ENCODE results near the gene ATL2.

ATL2 gene

DNA sequence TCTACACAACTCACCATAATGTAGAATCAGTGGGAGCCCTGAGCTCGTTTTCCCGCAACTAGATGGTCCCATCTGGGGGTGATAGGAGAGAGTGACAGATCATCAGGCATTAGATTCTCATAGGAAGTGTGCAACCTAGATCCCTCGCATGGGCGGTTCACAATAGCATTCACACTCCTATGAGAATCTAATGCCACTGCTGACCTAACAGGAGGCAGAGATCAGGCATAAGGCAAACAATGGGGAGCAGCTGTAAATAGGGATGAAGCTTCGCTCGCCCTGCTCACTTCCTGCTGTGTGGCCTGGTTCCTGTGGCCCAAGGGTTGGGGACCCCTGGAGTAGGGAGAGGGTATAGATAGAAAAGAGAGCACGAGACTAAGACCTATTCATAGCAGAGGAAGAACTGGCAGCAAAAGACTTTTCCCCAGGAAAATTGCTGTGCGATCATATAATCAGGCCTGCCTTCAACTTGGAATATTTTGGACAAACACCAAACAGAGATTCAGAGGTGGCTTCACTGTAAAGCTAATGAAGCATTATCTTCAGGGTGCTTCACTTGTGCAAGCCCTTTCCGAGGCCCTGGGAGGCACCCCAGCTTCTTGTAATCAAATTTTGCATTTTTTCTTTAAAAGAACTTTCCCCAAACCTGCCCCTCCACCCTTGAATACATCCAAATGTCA, 29.0 kb upstream of the ATL2 start:
- no peak for FAIRE-seq
- DNase-seq (ENCODE audit: insufficient read length, low spot score), result no peak
- TF ChIP-seq, protein P1, sequence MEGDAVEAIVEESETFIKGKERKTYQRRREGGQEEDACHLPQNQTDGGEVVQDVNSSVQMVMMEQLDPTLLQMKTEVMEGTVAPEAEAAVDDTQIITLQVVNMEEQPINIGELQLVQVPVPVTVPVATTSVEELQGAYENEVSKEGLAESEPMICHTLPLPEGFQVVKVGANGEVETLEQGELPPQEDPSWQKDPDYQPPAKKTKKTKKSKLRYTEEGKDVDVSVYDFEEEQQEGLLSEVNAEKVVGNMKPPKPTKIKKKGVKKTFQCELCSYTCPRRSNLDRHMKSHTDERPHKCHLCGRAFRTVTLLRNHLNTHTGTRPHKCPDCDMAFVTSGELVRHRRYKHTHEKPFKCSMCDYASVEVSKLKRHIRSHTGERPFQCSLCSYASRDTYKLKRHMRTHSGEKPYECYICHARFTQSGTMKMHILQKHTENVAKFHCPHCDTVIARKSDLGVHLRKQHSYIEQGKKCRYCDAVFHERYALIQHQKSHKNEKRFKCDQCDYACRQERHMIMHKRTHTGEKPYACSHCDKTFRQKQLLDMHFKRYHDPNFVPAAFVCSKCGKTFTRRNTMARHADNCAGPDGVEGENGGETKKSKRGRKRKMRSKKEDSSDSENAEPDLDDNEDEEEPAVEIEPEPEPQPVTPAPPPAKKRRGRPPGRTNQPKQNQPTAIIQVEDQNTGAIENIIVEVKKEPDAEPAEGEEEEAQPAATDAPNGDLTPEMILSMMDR (IDR thresholded peaks at IDR 0.05; ENCODE audit: insufficient read depth, missing control alignments), result no peak

DNA sequence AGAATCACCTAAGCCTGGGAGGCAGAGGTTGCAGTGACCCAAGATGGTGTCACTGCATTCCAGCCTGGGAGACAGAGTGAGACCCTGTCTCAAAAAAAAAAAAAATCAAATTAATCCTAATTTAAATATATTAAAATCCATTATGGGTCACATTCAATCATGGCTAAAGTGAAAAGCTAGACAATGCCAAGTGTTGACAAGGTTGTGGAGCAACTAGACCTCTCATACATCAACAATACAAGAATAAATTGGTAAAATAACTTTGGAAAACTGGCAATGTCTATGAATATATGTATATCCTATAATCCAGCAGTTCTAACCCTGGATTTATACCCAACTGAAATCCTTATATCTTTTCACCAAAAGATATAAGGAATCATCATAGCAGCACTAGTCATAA, 23.4 kb upstream of the ATL2 start:
- DNase-seq (ENCODE audit: insufficient read length, low spot score) (no peak), FAIRE-seq (no peak)
- TF ChIP-seq, protein P1 (IDR thresholded peaks at IDR 0.05; ENCODE audit: insufficient read depth, missing control alignments), result no peak

DNA sequence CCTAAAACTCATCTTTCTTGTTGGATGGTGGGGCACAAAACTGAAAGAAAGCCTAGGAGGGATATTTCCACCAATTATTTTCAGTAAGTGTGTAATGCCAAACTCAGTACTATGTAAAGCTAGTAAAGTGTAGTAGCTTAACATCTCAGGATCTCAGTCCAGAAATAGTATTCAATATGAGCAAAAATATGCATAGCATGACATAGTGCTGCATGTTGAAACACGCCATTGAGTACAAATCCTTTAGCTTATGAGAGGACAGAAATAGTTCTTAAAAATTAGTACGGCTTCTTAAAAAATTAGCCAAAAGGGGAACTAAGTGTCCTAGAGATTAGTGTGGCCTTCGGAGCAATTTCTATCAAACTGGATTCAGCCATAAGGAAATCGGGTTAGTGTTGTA, 21.7 kb upstream of the ATL2 start:
- TF ChIP-seq, protein P1 (IDR thresholded peaks at IDR 0.05; ENCODE audit: insufficient read depth, missing control alignments), result no peak
- DNase-seq (ENCODE audit: insufficient read length, low spot score) (no peak), FAIRE-seq (no peak)

DNA sequence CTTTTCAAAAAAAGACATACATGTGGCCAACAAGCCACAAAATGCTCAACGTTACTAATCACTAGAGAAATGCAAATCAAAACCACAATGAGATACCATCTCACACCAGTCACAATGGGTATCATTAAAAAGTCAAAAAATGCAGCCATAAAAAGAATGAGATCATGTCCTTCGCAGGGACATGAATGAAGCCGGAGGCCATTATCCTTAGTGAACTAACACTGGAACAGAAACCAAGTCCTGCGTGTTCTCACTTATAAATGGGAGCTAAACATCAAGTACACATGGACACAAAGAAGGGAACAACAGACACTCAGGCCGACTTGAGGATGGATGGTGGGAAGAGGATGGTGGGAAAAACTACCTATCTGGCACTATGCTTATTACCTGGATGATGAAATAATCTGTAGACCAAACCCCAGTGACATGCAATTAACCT, 17.8 kb upstream of the ATL2 start:
- no peak for FAIRE-seq
- TF ChIP-seq, protein P1 (IDR thresholded peaks at IDR 0.05; ENCODE audit: insufficient read depth, missing control alignments), result no peak
- no peak for DNase-seq (ENCODE audit: insufficient read length, low spot score)

DNA sequence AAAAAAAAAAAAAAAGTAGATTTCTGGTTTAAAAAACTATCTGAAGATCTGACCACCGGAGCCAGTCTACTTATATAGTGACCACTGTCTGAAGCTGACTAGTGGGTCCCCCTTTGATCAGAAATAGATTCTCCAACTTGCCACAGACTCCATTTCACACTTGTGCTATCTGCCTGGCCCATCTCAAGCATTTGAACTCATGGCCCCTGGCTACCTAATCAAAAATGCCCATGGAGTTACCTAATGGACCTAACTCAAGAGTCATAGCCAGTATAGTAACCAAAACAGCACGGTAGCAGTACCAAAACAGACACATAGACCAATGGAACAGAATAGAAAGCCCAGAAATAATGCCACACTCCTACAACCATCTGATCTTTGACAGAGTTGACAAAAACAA, 17.0 kb upstream of the ATL2 start:
- FAIRE-seq, result no peak
- no peak for DNase-seq (ENCODE audit: insufficient read length, low spot score)
- TF ChIP-seq, protein P1 (IDR thresholded peaks at IDR 0.05; ENCODE audit: insufficient read depth, missing control alignments), result no peak

DNA sequence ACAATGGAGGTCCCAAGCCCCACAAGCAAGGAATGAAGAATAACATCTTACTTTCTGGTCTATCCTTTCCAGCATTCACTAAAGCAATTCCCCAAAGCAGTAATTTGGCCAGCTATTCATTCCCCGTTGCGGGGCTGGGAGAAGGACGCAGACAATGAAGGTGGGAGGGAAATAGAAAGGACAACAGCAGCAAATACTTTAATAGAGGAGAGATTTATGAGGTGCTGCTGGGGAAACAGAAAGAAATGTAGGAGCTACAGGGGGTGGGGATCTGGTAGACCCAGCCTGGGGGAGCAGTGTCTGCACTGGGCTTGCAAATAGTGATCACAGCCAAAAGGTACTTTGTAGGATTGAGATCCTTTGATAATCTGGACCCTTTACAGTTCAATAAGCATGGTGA, 13.9 kb upstream of the ATL2 start:
- no peak for DNase-seq (ENCODE audit: insufficient read length, low spot score)
- TF ChIP-seq, protein P1 (IDR thresholded peaks at IDR 0.05; ENCODE audit: insufficient read depth, missing control alignments), result no peak
- no peak for FAIRE-seq

DNA sequence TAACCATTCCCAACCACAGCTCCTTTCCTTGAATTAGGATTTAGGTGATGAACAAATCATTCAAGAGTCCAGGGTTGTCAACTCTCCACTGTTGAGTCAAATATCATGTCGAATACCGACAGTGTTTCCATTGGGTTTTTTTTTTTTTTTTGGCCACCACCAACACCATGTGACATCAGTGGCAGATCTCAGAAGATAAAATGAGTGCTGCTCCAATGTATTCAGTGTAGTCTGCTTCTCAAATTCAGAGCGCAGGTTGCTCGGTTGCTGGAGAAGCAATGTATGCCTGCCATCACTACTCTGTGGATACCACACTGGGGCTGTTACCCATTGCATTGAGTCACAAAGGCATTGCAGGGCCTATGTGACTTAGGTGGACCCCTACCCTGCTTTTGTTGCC, 10.8 kb upstream of the ATL2 start:
- DNase-seq (ENCODE audit: insufficient read length, low spot score), result no peak
- TF ChIP-seq, protein P1 (IDR thresholded peaks at IDR 0.05; ENCODE audit: insufficient read depth, missing control alignments), result no peak
- FAIRE-seq, result no peak
